ENCODE data around the gene OSBPL9.
"Not testable (repeated sequence)": the region's sequence is repeated elsewhere in the genome, so short reads cannot be mapped to it uniquely, and the experiment has no call there.

OSBPL9 gene

GRCh38 chr1:51708911-51709760 lies 92.2 kb downstream of the OSBPL9 start:
- DNase-seq (ENCODE audit: low read depth in 2 of 2): no peak

GRCh38 chr1:51709951-51710350 lies 93.1 kb downstream of the OSBPL9 start:
- no peak for DNase-seq (ENCODE audit: low read depth in 2 of 2)

GRCh38 chr1:51712590-51712989 lies 95.7 kb downstream of the OSBPL9 start:
- DNase-seq (ENCODE audit: low read depth in 2 of 2): no peak

- no peak for DNase-seq (ENCODE audit: low read depth in 2 of 2)
Measured at GRCh38 chr1:51714374-51715019, 97.6 kb downstream of the OSBPL9 start.

- no peak for DNase-seq (ENCODE audit: low read depth in 2 of 2)
Measured at GRCh38 chr1:51715369-51715768, 98.5 kb downstream of the OSBPL9 start.

- no peak for DNase-seq (ENCODE audit: low read depth in 2 of 2)
Measured at GRCh38 chr1:51716746-51717145, 99.9 kb downstream of the OSBPL9 start.

- no peak for DNase-seq (ENCODE audit: low read depth in 2 of 2)
Measured at GRCh38 chr1:51717842-51718241, 101.0 kb downstream of the OSBPL9 start.

GRCh38 chr1:51719146-51719545 lies 102.3 kb downstream of the OSBPL9 start:
- DNase-seq (ENCODE audit: low read depth in 2 of 2): no peak

- no peak for DNase-seq (ENCODE audit: low read depth in 2 of 2)
Measured at GRCh38 chr1:51724797-51725196, 107.9 kb downstream of the OSBPL9 start.

- no peak for DNase-seq (ENCODE audit: low read depth in 2 of 2)
Measured at GRCh38 chr1:51726051-51726450, 109.2 kb downstream of the OSBPL9 start.

GRCh38 chr1:51726544-51727225 lies 109.8 kb downstream of the OSBPL9 start:
- DNase-seq (ENCODE audit: low read depth in 2 of 2): no peak

GRCh38 chr1:51727366-51727765 lies 110.5 kb downstream of the OSBPL9 start:
- no peak for DNase-seq (ENCODE audit: low read depth in 2 of 2)

- no peak for DNase-seq (ENCODE audit: low read depth in 2 of 2)
Measured at GRCh38 chr1:51728611-51729155, 111.8 kb downstream of the OSBPL9 start.

- peak; percentile 77 to 83 for DNase-seq (ENCODE audit: low read depth in 2 of 2)
Measured at GRCh38 chr1:51729156-51729823, 112.4 kb downstream of the OSBPL9 start.

- no peak for DNase-seq (ENCODE audit: low read depth in 2 of 2)
Measured at GRCh38 chr1:51729824-51730301, 113.0 kb downstream of the OSBPL9 start.

GRCh38 chr1:51731998-51732397 lies 115.1 kb downstream of the OSBPL9 start:
- DNase-seq (ENCODE audit: low read depth in 2 of 2): no peak

GRCh38 chr1:51732701-51733425 lies 116.0 kb downstream of the OSBPL9 start:
- no peak for DNase-seq (ENCODE audit: low read depth in 2 of 2)

GRCh38 chr1:51733426-51733774 lies 116.5 kb downstream of the OSBPL9 start:
- DNase-seq (ENCODE audit: low read depth in 2 of 2): not testable (repeated sequence)

- no peak for DNase-seq (ENCODE audit: low read depth in 2 of 2)
Measured at GRCh38 chr1:51733793-51734522, 117.1 kb downstream of the OSBPL9 start.
